ENCODE results near the gene TPX2. TPM values are rescaled to one million over a fixed set of nuclear protein-coding genes. Genes with fewer than 3 reads are reported as not detected.
A peak's percentile ranks its signal among the peaks of the same experiment; 100 is the strongest.

The TPX2 gene
- total and polyA plus RNA-seq, 8 donors = 5.1 to 89.9 (median 39.7) TPM

DNA sequence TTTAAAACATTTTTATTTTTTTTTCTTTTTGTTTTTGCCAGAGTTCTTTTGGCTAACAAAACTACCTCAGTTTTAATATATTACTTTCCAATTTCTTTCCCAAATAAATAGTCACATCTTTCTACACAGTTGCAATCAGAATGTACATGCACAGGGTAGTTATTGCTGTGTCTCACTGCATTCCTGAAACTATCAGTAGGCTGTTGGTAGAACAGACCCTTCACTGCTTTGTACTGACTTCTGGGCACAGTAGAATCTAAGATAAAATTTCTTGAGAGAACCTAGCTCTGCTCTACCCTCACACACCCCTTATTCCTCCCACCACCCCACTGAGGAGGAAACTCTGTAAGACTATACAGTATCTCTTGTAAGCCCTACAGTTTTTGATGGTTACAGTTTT is 19.9 kb downstream of the TPX2 start:
- Histone ChIP-seq H3K27ac (peak overlapping the region in 1 of 2 donors; percentile 3), H3K27me3 (no peaks in the 10 kb centered on the region), H3K4me1 (no peaks in the 10 kb centered on the region), H3K36me3 (no peaks in the 10 kb centered on the region), H3K4me3 (no peak overlapping the region), H3K9me3 (no peaks in the 10 kb centered on the region)
- no peak for DNase-seq
- TF ChIP-seq, protein P1, sequence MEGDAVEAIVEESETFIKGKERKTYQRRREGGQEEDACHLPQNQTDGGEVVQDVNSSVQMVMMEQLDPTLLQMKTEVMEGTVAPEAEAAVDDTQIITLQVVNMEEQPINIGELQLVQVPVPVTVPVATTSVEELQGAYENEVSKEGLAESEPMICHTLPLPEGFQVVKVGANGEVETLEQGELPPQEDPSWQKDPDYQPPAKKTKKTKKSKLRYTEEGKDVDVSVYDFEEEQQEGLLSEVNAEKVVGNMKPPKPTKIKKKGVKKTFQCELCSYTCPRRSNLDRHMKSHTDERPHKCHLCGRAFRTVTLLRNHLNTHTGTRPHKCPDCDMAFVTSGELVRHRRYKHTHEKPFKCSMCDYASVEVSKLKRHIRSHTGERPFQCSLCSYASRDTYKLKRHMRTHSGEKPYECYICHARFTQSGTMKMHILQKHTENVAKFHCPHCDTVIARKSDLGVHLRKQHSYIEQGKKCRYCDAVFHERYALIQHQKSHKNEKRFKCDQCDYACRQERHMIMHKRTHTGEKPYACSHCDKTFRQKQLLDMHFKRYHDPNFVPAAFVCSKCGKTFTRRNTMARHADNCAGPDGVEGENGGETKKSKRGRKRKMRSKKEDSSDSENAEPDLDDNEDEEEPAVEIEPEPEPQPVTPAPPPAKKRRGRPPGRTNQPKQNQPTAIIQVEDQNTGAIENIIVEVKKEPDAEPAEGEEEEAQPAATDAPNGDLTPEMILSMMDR (IDR thresholded peaks at IDR 0.05) = no peak
- intact Hi-C loops (cut with DNase I) = no loop called here
- no peak for ATAC-seq

DNA sequence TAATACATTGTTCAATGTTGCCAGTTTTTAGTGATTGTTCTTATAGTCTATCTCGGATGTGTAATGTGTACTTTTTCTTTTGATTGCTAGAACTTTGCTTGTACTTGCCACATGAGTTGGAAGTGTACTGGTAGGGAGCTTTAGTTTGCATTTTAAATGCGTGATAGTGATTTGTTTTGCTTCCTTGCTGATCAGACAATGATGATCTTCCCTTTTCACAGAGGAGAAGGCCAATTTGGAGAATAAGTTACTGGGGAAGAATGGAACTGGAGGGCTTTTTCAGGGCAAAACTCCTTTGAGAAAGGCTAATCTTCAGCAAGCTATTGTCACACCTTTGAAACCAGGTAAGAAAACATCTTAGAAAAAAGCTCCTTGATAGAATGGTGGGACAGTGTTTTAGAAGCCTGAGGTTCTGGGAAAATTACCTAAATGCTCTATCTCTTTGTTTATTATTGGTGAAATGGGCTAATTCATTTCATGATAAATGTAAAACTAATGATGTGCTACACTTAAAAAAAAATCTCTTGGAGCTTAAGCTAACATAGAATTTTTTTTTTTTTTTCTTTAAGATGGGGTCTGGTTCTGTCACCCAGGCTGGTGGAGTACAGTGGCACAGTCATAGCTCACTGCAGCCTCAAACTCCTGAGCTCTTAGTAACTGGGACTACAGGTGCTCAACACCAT is 20.9 kb downstream of the TPX2 start:
- Histone ChIP-seq H3K4me1 (no peaks in the 10 kb centered on the region), H3K4me3 (no peak overlapping the region), H3K9me3 (no peaks in the 10 kb centered on the region), H3K27ac (no peak overlapping the region), H3K36me3 (no peaks in the 10 kb centered on the region), H3K27me3 (no peaks in the 10 kb centered on the region)
- intact Hi-C loops (cut with DNase I) = no loop called here
- ATAC-seq (peak; percentile 34), DNase-seq (peak in 1 of 4 donors; percentile 25)
- TF ChIP-seq, protein P1 (IDR thresholded peaks at IDR 0.05) = no peak

DNA sequence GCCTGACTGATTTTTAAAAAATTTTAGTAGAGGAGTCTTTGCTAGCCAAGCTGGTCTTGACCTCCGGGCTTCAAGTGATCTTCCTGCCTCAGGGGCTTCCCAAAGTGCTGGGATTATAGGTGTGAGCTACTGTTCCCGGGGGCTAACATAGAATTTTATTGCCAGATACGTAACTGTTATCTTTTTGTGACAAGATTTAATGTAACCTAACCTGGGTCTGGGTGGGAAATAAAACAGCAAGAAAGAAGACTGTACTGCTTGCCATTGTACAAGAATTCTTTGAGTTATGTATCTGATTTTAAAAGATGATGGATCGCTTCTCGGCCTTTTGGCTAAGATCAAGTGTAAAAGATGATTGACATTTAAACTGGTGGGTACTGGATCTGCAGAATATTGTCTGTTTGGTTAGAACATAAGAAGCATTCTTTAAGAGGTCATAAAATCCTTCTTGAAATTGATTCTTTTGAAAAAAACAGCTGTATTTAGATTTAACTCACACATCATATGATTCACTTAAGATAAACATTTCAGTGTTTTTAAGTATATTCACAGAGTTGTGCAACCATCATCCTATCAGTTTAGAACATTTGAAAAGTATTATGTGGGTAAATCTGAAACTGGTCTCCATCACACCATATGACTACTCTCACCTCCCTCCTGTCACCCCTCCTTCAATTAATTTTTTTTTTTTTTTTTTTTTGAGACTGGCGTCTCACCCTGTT is 21.6 kb downstream of the TPX2 start:
- Histone ChIP-seq H3K36me3 (no peaks in the 10 kb centered on the region), H3K9me3 (no peaks in the 10 kb centered on the region), H3K27ac (no peak overlapping the region), H3K27me3 (no peaks in the 10 kb centered on the region), H3K4me3 (no peak overlapping the region), H3K4me1 (no peaks in the 10 kb centered on the region)
- ATAC-seq = peak; percentile 53
- TF ChIP-seq, protein P1 (IDR thresholded peaks at IDR 0.05) = no peak
- peak in 2 of 4 donors; percentile 60 to 72 for DNase-seq
- intact Hi-C loops (cut with DNase I) = no loop called here

DNA sequence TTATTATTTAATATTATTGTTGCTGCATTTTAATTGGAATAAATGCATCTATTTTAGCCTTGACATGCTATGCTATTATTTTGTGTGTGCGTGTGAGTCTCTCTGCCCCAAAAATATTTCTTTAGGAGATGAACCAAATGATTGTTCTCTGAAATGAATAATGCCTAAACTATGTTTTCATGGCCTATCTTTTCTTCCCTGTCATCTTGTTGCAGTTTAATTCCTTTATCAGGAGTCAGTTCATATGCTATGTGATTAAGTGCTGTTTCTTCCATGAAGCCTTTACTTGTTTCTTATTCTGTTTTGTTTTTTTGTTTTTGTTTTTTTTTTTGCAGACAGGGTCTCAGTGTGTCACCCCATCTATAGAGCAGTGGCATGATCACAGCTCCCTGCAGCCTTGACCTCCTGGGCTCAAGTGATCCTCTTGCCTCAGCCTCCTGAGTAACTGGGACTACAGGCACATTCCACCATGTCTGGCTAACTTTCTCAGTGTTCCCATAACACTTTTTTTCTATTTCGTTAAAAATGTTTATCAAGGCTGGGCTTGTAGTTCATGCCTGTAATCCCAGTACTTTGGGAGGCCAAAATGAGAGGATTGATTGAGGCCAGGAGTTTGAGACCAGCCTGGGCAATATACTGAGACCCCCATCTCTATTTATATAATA is 25.7 kb downstream of the TPX2 start:
- no peak overlapping the region for H3K4me3 ChIP-seq
- H3K36me3 ChIP-seq = no peaks in the 10 kb centered on the region
- TF ChIP-seq, protein P1 (IDR thresholded peaks at IDR 0.05) = no peak
- no peaks in the 10 kb centered on the region for H3K4me1 ChIP-seq
- intact Hi-C loops (cut with DNase I) = no loop called here
- DNase-seq = no peak
- no peaks in the 10 kb centered on the region for H3K9me3 ChIP-seq
- no peaks in the 10 kb centered on the region for H3K27me3 ChIP-seq
- no peak overlapping the region for H3K27ac ChIP-seq
- ATAC-seq = no peak

DNA sequence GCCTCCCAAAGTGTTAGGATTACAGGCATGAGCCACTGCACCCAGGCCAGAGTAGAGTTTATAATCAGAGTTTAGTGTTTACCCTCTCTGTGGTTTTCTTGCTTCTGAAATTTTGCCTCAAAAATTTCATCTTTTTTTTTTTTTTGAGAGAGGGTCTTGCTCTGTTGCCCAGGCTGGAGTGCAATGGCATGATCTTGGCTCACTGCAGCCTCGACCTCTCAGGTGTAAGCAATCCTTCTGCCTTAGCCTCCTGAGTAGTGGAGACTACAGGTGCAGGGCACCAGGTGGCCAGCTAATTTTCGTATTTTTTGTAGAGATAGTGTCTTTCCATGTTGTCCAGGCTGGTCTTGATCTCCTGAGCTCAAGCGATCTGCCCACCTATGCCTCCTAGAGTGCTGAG is 28.7 kb downstream of the TPX2 start:
- TF ChIP-seq, protein P1 (IDR thresholded peaks at IDR 0.05) = no peak

More for the DNA sequence above, 28.7 kb downstream of the TPX2 start:
- DNase-seq (no peak), ATAC-seq (no peak)
- peaks cover 0 to 4% of the 10 kb centered on the region in 2 donors for H3K36me3 ChIP-seq
- H3K9me3 ChIP-seq = no peaks in the 10 kb centered on the region
- no peak overlapping the region for H3K27ac ChIP-seq
- H3K4me1 ChIP-seq = no peaks in the 10 kb centered on the region
- intact Hi-C loops (cut with DNase I) = no loop called here
- H3K4me3 ChIP-seq = no peak overlapping the region
- H3K27me3 ChIP-seq = no peaks in the 10 kb centered on the region

Measured in left lung (tissue), 10 donors.